Loucy (cell line): ENCODE measurements around the gene PLEKHM2.

Source experiments
- CTCF ChIP-seq: fragments of 200-600 bp; sonication (generic); conservative IDR thresholded peaks from 2 replicates; pipeline ENCODE4 v1.5.1; 2014; ENCODE audit warnings: mild to moderate bottlenecking, antibody characterized with exemption, low read length
- EZH2phosphoT487 ChIP-seq: fragments of 200-600 bp; IDR thresholded peaks from 2 replicates; pipeline ENCODE4 v1.6.1; 2018; ENCODE audit warnings: antibody characterized with exemption, mild to moderate bottlenecking, moderate library complexity, borderline replicate concordance

GRCh38 chr1:15691434-15692032 is 7.4 kb downstream of the PLEKHM2 start:
- TF ChIP-seq CTCF: no peak
- TF ChIP-seq EZH2phosphoT487: no peak
